Astrocyte of the spinal cord (primary cell): ENCODE data around the gene TBATA.

Experiments used
- DNase-seq: peaks from one replicate; pipeline ENCODE4 v3.0.0; 2011; ENCODE audit warnings: low read depth, low spot score
- H3K4me3 ChIP-seq: 2 replicates; pipeline ENCODE4 v1.5.1; 2011; ENCODE audit warnings: low read depth, mild to moderate bottlenecking, low read length, moderate library complexity
- in situ Hi-C: cut with HindIII; loops from 2 replicates; pipeline ENCODE4 v1.10.0; 2017; ENCODE audit warnings: low sequenced_read_pairs
- TF ChIP-seq, protein P1 (sequence below): IDR thresholded peaks from 2 replicates; pipeline ENCODE4 v1.5.1; 2012; ENCODE audit warnings: low read depth, mild to moderate bottlenecking, low read length, inconsistent platforms

Gene TBATA, protein sequence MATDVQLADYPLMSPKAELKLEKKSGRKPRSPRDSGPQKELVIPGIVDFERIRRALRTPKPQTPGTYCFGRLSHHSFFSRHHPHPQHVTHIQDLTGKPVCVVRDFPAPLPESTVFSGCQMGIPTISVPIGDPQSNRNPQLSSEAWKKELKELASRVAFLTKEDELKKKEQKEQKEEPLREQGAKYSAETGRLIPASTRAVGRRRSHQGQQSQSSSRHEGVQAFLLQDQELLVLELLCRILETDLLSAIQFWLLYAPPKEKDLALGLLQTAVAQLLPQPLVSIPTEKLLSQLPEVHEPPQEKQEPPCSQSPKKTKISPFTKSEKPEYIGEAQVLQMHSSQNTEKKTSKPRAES

GRCh38 chr10:70785190-70785589 is at the start of gene TBATA:
TSS of gene TBATA (minus strand) at chr10:70785377. CDS start at chr10:70783379, 1,998 bp downstream.
- no peak within 1 kb of the TSS for H3K4me3 ChIP-seq
- no peak for DNase-seq
- in situ Hi-C loops: no loop called here
- TF ChIP-seq, protein P1, sequence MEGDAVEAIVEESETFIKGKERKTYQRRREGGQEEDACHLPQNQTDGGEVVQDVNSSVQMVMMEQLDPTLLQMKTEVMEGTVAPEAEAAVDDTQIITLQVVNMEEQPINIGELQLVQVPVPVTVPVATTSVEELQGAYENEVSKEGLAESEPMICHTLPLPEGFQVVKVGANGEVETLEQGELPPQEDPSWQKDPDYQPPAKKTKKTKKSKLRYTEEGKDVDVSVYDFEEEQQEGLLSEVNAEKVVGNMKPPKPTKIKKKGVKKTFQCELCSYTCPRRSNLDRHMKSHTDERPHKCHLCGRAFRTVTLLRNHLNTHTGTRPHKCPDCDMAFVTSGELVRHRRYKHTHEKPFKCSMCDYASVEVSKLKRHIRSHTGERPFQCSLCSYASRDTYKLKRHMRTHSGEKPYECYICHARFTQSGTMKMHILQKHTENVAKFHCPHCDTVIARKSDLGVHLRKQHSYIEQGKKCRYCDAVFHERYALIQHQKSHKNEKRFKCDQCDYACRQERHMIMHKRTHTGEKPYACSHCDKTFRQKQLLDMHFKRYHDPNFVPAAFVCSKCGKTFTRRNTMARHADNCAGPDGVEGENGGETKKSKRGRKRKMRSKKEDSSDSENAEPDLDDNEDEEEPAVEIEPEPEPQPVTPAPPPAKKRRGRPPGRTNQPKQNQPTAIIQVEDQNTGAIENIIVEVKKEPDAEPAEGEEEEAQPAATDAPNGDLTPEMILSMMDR: no peak

DNA sequence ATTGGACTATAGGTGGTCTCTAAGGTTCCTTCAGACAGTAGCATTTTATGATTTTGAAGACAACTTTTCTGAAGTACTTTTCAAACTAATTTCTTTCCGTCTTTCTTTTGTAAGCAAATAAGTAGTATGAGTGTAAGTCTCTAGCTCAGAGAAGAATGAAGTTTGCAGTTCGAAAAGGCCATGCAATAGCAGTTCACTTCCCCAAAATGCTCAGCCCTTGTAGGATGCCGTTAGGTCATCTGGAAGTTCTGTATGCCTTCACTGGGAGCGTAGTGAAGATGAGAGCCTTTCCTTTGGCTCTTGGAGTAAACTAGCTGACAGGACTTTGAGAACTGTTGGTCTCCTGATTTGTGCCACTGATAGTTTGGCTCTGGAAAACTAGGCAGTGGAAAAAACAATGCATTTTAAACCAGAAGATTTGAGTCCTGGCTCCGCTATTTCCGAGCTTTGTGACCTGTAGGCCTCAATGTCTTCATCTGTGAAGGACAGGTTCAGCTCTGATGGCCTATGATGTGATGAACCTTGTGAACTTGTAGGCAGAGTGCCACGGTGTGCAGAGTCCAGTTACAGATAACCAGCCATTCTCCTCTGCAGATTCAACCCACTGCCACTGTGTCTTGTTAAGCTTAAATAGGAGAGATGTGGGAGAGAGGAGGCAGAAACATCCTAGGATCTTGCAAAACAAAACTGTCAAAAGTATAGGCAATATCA is 49.4 kb upstream of the TBATA start:
- no peak overlapping the region for H3K4me3 ChIP-seq
- DNase-seq: no peak

DNA sequence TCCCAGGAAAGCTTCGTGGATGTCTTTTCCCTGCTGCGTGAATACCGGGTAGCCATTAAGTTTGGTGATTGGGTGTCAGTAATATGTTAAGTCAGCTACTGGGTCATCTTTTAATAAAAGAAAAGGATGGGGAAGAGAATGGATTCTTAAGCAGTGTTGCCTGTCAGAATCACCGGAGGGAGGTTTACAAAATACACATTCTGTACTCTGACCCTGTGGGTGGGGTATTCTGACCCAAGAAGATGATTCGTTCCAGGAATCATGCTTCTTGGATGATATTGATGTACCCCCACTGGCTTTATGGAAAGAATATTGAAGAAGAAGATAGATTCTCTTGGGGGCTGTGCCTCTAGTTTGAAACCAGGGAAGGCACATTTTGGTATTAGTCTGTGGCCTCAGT is 48.8 kb upstream of the TBATA start:
- in situ Hi-C loops: no loop called here
- H3K4me3 ChIP-seq: no peak overlapping the region
- no peak for DNase-seq
- TF ChIP-seq, protein P1: no peak

More for the DNA sequence above, 49.4 kb upstream of the TBATA start:
- TF ChIP-seq, protein P1: no peak
- in situ Hi-C loops: no loop called here

GRCh38 chr10:70833601-70834000 is 48.4 kb upstream of the TBATA start:
- DNase-seq: no peak
- H3K4me3 ChIP-seq: no peak overlapping the region
- TF ChIP-seq, protein P1: no peak
- in situ Hi-C loops: no loop called here

DNA sequence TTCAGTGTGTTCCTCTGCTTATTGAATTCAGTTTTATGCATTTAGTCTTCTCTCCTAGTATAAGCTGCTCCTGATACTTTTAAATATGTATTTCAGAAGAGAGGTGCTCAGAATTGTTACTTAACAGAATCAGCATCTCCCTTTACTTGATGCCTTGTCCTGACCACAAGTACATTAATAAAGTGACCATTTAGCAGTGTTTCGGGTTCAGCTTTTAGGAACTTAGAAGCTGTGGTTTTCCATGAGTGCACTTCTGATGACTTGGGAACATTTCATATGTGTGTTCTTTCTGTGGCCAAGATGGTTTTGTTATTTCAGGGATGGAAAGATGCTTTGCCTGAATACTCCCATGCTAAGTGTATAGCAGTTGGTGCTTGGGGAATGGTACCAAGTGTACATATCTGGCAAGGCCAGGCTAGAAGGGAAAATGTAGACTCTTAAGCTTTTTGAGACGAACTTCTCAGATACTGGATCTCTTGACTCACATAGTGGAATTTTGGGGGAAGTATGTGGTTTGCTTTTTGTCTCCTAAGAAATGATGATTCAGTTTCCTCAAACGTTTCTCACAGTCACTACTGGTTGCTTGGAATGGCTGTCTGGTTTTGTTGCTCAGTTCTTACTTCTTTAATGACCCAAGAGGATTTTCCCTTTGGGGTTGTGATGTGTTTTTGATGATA is 47.8 kb upstream of the TBATA start:
- in situ Hi-C loops: no loop called here

GRCh38 chr10:70832221-70832620 is 47.0 kb upstream of the TBATA start:
- in situ Hi-C loops: no loop called here
- no peak for DNase-seq
- H3K4me3 ChIP-seq: no peak overlapping the region
- TF ChIP-seq, protein P1: no peak

More for the DNA sequence above, 47.8 kb upstream of the TBATA start:
- DNase-seq: peak; percentile 95
- H3K4me3 ChIP-seq: no peak overlapping the region
- TF ChIP-seq, protein P1: no peak
